HG03571 (cell line): ENCODE results near the gene PIEZO2.
"Not testable (repeated sequence)": the region's sequence is repeated elsewhere in the genome, so short reads cannot be mapped to it uniquely, and the experiment has no call there.

Source experiments
- ATAC-seq: cut with Tn5 transposase; IDR thresholded peaks from one replicate; pipeline ENCODE4 v1.9.1; 2021; ENCODE audit not compliant: unreplicated experiment

PIEZO2 gene

GRCh38 chr18:10850216-10850615, 299.2 kb downstream of the PIEZO2 start:
- no peak for ATAC-seq

GRCh38 chr18:10847907-10848306, 301.5 kb downstream of the PIEZO2 start:
- no peak for ATAC-seq

GRCh38 chr18:10847408-10847790, 302.0 kb downstream of the PIEZO2 start:
- no peak for ATAC-seq

GRCh38 chr18:10846657-10847407, 302.5 kb downstream of the PIEZO2 start:
- no peak for ATAC-seq

GRCh38 chr18:10846035-10846434, 303.3 kb downstream of the PIEZO2 start:
- not testable (repeated sequence) for ATAC-seq

- ATAC-seq = no peak
Observed at GRCh38 chr18:10843565-10843964, 305.8 kb downstream of the PIEZO2 start.

- ATAC-seq = no peak
Observed at GRCh38 chr18:10842861-10843260, 306.5 kb downstream of the PIEZO2 start.

- ATAC-seq = no peak
Observed at GRCh38 chr18:10842371-10842770, 307.0 kb downstream of the PIEZO2 start.

GRCh38 chr18:10841203-10841602, 308.2 kb downstream of the PIEZO2 start:
- ATAC-seq = no peak

- no peak for ATAC-seq
Observed at GRCh38 chr18:10840743-10841142, 308.6 kb downstream of the PIEZO2 start.

- no peak for ATAC-seq
Observed at GRCh38 chr18:10839421-10839820, 309.9 kb downstream of the PIEZO2 start.

- ATAC-seq = no peak
Observed at GRCh38 chr18:10838553-10838952, 310.8 kb downstream of the PIEZO2 start.

- ATAC-seq = no peak
Observed at GRCh38 chr18:10834128-10834815, 315.1 kb downstream of the PIEZO2 start.

GRCh38 chr18:10833656-10834055, 315.7 kb downstream of the PIEZO2 start:
- ATAC-seq = no peak

- ATAC-seq = no peak
Observed at GRCh38 chr18:10826400-10826799, 323.0 kb downstream of the PIEZO2 start.

GRCh38 chr18:10822456-10822855, 326.9 kb downstream of the PIEZO2 start:
- no peak for ATAC-seq

- no peak for ATAC-seq
Observed at GRCh38 chr18:10820681-10821080, 328.7 kb downstream of the PIEZO2 start.

GRCh38 chr18:10814336-10814735, 335.0 kb downstream of the PIEZO2 start:
- no peak for ATAC-seq

- no peak for ATAC-seq
Observed at GRCh38 chr18:10805587-10806118, 343.7 kb downstream of the PIEZO2 start.

- no peak for ATAC-seq
Observed at GRCh38 chr18:10804126-10804525, 345.2 kb downstream of the PIEZO2 start.

GRCh38 chr18:10798727-10799550, 350.4 kb downstream of the PIEZO2 start:
- no peak for ATAC-seq
